CMK (cell line): ENCODE measurements around the gene SCGB3A1.

Experiments used
- DNase-seq: peaks from one replicate; pipeline ENCODE4 v3.0.0-alpha.2; 2010; ENCODE audit warnings: low read depth

Gene SCGB3A1

GRCh38 chr5:180586870-180587269 is 4.4 kb downstream of the SCGB3A1 start:
- no peak for DNase-seq

- no peak for DNase-seq
Observed at GRCh38 chr5:180586204-180586603, 5.1 kb downstream of the SCGB3A1 start.

DNA sequence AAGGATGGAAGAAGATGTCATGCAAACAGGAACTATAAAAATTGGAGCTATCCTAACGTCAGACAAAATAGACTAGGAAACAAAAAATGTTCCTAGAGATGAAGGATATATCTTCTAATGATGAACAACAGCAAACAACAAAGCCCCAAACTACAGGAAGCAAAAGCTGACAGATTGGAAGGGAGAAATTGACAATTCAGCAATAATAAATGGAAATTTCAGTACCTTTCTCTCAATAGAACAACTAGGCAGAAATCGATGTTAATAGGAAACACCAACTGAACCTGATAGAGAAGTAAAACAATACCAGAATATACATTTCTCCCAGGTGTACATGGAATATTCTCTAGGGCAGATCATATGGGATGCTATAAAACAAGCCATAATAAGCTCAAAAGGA is 7.6 kb downstream of the SCGB3A1 start:
- no peak for DNase-seq

GRCh38 chr5:180580681-180581080 is 10.6 kb downstream of the SCGB3A1 start:
- no peak for DNase-seq

GRCh38 chr5:180575571-180575970 is 15.7 kb downstream of the SCGB3A1 start:
- no peak for DNase-seq

- no peak for DNase-seq
Observed at GRCh38 chr5:180568914-180569313, 22.4 kb downstream of the SCGB3A1 start.

DNA sequence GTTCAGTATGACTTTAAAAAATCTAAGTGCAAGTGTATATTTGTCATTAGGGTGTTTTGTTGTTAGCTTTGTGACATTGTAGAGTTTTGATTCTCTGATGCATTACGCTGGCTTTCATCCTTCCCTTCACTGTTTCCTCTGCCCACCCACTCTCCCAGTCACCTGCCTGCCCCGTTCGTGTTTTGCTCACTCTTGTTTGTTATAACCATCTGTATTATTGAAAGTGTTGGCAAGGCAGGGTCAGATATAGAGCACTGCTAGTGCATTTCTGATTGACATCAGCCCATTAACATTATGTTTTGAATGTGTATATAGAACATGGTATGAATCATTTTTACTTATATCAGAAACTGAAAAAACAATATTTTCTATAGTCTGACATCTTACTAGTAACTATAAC is 27.3 kb downstream of the SCGB3A1 start:
- DNase-seq, result no peak

- DNase-seq, result no peak
Observed at GRCh38 chr5:180558232-180558631, 33.1 kb downstream of the SCGB3A1 start.

- DNase-seq, result no peak
Observed at GRCh38 chr5:180557217-180557809, 34.0 kb downstream of the SCGB3A1 start.

DNA sequence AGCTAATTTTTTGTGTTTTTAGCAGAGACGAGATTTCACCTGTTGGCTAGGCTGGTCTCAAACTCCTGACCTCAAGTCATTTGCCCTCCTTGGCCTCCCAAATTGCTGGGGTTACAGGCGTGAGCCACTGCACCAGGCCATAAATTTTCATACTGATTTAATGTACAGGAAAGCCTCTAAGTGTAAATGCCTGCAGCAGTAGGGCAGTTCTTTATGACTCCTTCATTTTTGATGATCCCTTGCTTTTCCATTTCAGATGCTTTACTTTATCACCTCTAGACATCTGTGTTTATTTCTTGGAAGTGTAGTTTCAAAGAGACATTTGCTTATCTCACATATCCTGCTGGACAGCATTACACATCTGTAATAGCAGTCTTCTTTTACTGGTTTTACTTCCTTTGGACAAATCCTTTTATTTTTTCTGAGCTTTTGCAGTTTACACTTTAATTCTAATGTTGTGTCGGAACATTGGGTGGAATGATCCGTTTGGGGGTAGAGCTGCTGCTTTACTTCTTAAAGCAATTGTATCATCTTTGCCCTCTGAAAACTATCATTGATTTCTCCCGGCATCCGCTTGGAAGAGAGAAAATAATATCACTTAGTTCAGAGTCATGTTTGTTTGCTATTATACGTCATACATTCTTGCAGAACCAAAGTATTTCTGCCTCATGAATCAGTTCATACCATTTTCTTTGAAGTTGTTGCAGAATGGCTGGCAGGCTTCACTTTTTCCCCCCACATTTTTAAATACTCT is 36.0 kb downstream of the SCGB3A1 start:
- peak; percentile 50 for DNase-seq

GRCh38 chr5:180553530-180553929 is 37.8 kb downstream of the SCGB3A1 start:
- peak; percentile 9 for DNase-seq

GRCh38 chr5:180548563-180548962 is 42.7 kb downstream of the SCGB3A1 start:
- DNase-seq, result no peak

GRCh38 chr5:180545248-180545647 is 46.1 kb downstream of the SCGB3A1 start:
- DNase-seq, result no peak

DNA sequence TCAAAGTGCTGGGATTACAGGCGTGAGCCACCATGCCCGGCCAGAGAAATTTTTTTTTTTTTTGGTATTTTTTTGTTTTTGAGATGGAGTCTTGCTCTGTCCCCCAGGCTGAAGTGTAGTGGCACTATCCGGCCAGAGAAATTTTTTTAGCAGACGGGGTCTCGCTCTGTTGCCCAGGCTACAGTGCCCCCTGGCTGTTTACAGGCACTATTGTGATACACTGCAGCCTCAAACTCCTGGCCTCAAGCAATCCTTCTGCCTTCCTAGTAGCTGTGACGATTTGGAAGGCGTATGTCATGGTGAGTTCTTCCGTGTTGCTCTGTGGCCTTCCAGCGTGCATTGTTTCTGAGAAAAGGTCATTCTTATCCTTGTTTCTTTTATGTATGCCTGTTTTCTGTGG is 49.6 kb downstream of the SCGB3A1 start:
- DNase-seq, result no peak
